ENCODE results near the gene GRK7.

- TF ChIP-seq CTCF (IDR thresholded peaks at IDR 0.05) (no peak), EZH2phosphoT487 (IDR thresholded peaks at IDR 0.05; ENCODE audit: borderline replicate concordance, low read depth) (no peak), TCF12 (IDR thresholded peaks at IDR 0.05) (no peak), MXI1 (IDR thresholded peaks at IDR 0.05; ENCODE audit: low read depth, low read length) (no peak), MEF2A (IDR thresholded peaks at IDR 0.05; ENCODE audit: borderline replicate concordance, low read depth) (no peak), RXRA (IDR thresholded peaks at IDR 0.05; ENCODE audit: borderline replicate concordance, low read depth) (no peak), GATA2 (CRISPR knock-in tag; IDR thresholded peaks at IDR 0.05) (no peak), MAX (IDR thresholded peaks at IDR 0.05; ENCODE audit: low read depth) (no peak), ZBTB33 (IDR thresholded peaks at IDR 0.05; ENCODE audit: borderline replicate concordance, low read depth) (no peak), REST (IDR thresholded peaks at IDR 0.05; ENCODE audit: low read depth, low read length) (no peak), TAF1 (IDR thresholded peaks at IDR 0.05; ENCODE audit: borderline replicate concordance, low read depth, low read length) (no peak), RFX5 (IDR thresholded peaks at IDR 0.05; ENCODE audit: low read length) (no peak), ELF1 (IDR thresholded peaks at IDR 0.05) (no peak)
These were observed 34.0 kb upstream of the GRK7 start for GRCh38 chr3:141729240-141729639.
